ENCODE data around the gene MEN1.
"Not testable (repeated sequence)": the region's sequence is repeated elsewhere in the genome, so short reads cannot be mapped to it uniquely, and the experiment has no call there.

MEN1 gene

GRCh38 chr11:64823568-64824119 is 13.3 kb upstream of the MEN1 start:
- Histone ChIP-seq H3K27me3 (ENCODE audit: insufficient read depth, low read length) (no peaks in the 10 kb centered on the region), H3K27ac (ENCODE audit: low read depth, low read length, poor library complexity, severe bottlenecking) (no peak overlapping the region), H4K20me1 (ENCODE audit: insufficient read depth, low read length) (no peaks in the 10 kb centered on the region), H3K9me3 (ENCODE audit: low read length) (no peaks in the 10 kb centered on the region), H3K4me3 (ENCODE audit: low read depth, low read length, poor library complexity, severe bottlenecking) (no peak overlapping the region), H3K4me1 (ENCODE audit: insufficient read depth, low read length, severe bottlenecking) (no peaks in the 10 kb centered on the region), H3K36me3 (ENCODE audit: insufficient read depth, low read length) (peaks cover 21% of the 10 kb centered on the region), H3K9me2 (ENCODE audit: low read depth, low read length) (no peaks in the 10 kb centered on the region), H3K9ac (ENCODE audit: low read length) (no peak overlapping the region), H3F3A (ENCODE audit: insufficient read depth, low read length) (no peaks in the 10 kb centered on the region), H3K79me2 (ENCODE audit: insufficient read depth, low read length) (no peaks in the 10 kb centered on the region), H2AFZ (ENCODE audit: low read length) (no peak overlapping the region), H3K4me2 (ENCODE audit: low read length) (no peak overlapping the region)
- TF ChIP-seq EZH2 (IDR thresholded peaks at IDR 0.05; ENCODE audit: borderline replicate concordance, low read length) (no peak), CTCF (IDR thresholded peaks at IDR 0.05; ENCODE audit: low read length) (no peak)

- Histone ChIP-seq H3F3A (ENCODE audit: insufficient read depth, low read length) (0 out of 2 replicates have a peak, but pooled peaks cover 3% of the 10 kb centered on the region), H3K79me2 (ENCODE audit: insufficient read depth, low read length) (no peaks in the 10 kb centered on the region), H3K36me3 (ENCODE audit: insufficient read depth, low read length) (no peaks in the 10 kb centered on the region), H3K9ac (ENCODE audit: low read length) (no peak overlapping the region), H3K4me1 (ENCODE audit: insufficient read depth, low read length, severe bottlenecking) (peaks cover 14% of the 10 kb centered on the region), H2AFZ (ENCODE audit: low read length) (no peak overlapping the region), H3K9me3 (ENCODE audit: low read length) (no peaks in the 10 kb centered on the region), H3K4me3 (ENCODE audit: low read depth, low read length, poor library complexity, severe bottlenecking) (no peak overlapping the region), H3K9me2 (ENCODE audit: low read depth, low read length) (no peaks in the 10 kb centered on the region), H3K4me2 (ENCODE audit: low read length) (no peak overlapping the region), H4K20me1 (ENCODE audit: insufficient read depth, low read length) (no peaks in the 10 kb centered on the region), H3K27me3 (ENCODE audit: insufficient read depth, low read length) (no peaks in the 10 kb centered on the region), H3K27ac (ENCODE audit: low read depth, low read length, poor library complexity, severe bottlenecking) (no peak overlapping the region)
- TF ChIP-seq CTCF (IDR thresholded peaks at IDR 0.05; ENCODE audit: low read length) (no peak), EZH2 (IDR thresholded peaks at IDR 0.05; ENCODE audit: borderline replicate concordance, low read length) (no peak)
Measured at GRCh38 chr11:64817476-64817875, 7.1 kb upstream of the MEN1 start.

DNA sequence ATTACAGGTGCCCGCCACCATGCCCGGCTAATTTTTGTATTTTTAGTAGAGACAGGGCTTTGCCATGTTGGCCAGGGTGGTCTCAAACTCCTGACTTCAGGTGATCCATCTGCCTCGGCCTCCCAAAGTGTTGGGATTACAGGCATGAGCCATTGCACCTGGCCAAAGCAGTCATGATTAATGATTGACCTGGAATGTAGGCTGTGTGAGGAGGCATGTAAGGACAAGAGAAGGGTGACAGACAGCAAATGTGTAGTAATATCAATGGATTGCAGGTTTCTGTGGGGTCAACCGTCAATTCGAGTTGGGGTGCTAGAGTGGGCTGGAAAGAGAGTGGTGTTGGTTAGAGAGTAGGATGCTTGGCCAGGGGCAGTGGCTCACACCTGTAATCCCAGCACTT is 5.1 kb upstream of the MEN1 start:
- not testable (repeated sequence) for H3K9me2 ChIP-seq (ENCODE audit: low read depth, low read length); H2AFZ ChIP-seq (ENCODE audit: low read length); H3K27me3 ChIP-seq (ENCODE audit: insufficient read depth, low read length); H3F3A ChIP-seq (ENCODE audit: insufficient read depth, low read length); H3K4me3 ChIP-seq (ENCODE audit: low read depth, low read length, poor library complexity, severe bottlenecking); H3K79me2 ChIP-seq (ENCODE audit: insufficient read depth, low read length); H3K4me2 ChIP-seq (ENCODE audit: low read length); H3K27ac ChIP-seq (ENCODE audit: low read depth, low read length, poor library complexity, severe bottlenecking); H3K9me3 ChIP-seq (ENCODE audit: low read length); H4K20me1 ChIP-seq (ENCODE audit: insufficient read depth, low read length); H3K9ac ChIP-seq (ENCODE audit: low read length); H3K36me3 ChIP-seq (ENCODE audit: insufficient read depth, low read length)
- peaks cover 17% of the 10 kb centered on the region for H3K4me1 ChIP-seq (ENCODE audit: insufficient read depth, low read length, severe bottlenecking)

DNA sequence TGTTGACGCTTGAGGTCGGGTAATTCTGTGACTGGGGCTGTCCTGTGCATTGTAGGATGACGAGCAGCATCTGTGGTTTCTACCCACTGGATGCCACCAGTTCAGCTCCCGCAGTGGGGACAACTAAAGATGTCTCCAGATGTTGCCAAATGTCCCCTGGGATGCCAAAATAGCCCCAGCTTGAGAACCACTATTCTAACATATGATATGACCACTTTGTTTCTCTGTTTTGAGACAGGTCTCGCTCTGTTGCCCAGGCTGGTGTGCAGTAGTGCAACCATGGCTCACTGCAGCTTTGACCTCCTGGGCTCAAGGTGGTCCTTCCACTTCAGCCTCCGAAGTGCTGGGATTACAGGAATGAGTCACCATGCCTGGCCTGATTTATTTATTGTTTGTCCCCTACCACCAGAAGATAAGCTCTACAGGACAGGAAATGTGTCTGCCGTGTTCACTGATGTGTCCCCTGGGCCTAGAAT is 4.4 kb upstream of the MEN1 start:
- no peak overlapping the region; the same call in 1 of the 2 replicates for H3K4me2 ChIP-seq (ENCODE audit: low read length)
- H3K4me3 ChIP-seq (ENCODE audit: low read depth, low read length, poor library complexity, severe bottlenecking) = no peak overlapping the region
- H3K36me3 ChIP-seq (ENCODE audit: insufficient read depth, low read length) = no peaks in the 10 kb centered on the region
- TF ChIP-seq CTCF (IDR thresholded peaks at IDR 0.05; ENCODE audit: low read length) (no peak), EZH2 (IDR thresholded peaks at IDR 0.05; ENCODE audit: borderline replicate concordance, low read length) (no peak)
- H3K79me2 ChIP-seq (ENCODE audit: insufficient read depth, low read length) = no peaks in the 10 kb centered on the region
- peak overlapping the region; percentile 55 for H3K27ac ChIP-seq (ENCODE audit: low read depth, low read length, poor library complexity, severe bottlenecking)
- no peaks in the 10 kb centered on the region for H4K20me1 ChIP-seq (ENCODE audit: insufficient read depth, low read length)
- no peaks in the 10 kb centered on the region for H3K9me2 ChIP-seq (ENCODE audit: low read depth, low read length)
- H3K9me3 ChIP-seq (ENCODE audit: low read length) = no peaks in the 10 kb centered on the region
- no peaks in the 10 kb centered on the region for H3K27me3 ChIP-seq (ENCODE audit: insufficient read depth, low read length)
- peaks cover 17% of the 10 kb centered on the region for H3K4me1 ChIP-seq (ENCODE audit: insufficient read depth, low read length, severe bottlenecking)
- 0 out of 2 replicates have a peak, but pooled peaks cover 3% of the 10 kb centered on the region for H3F3A ChIP-seq (ENCODE audit: insufficient read depth, low read length)
- no peak overlapping the region for H3K9ac ChIP-seq (ENCODE audit: low read length)
- H2AFZ ChIP-seq (ENCODE audit: low read length) = no peak overlapping the region

All from OCI-LY1 (cell line).